ENCODE results near the gene PRKCH. TPM values are rescaled to one million over a fixed set of nuclear protein-coding genes. Genes with fewer than 3 reads are reported as not detected.

PRKCH gene
- total RNA-seq: 1.1 and 3.7 TPM in 2 replicates

DNA sequence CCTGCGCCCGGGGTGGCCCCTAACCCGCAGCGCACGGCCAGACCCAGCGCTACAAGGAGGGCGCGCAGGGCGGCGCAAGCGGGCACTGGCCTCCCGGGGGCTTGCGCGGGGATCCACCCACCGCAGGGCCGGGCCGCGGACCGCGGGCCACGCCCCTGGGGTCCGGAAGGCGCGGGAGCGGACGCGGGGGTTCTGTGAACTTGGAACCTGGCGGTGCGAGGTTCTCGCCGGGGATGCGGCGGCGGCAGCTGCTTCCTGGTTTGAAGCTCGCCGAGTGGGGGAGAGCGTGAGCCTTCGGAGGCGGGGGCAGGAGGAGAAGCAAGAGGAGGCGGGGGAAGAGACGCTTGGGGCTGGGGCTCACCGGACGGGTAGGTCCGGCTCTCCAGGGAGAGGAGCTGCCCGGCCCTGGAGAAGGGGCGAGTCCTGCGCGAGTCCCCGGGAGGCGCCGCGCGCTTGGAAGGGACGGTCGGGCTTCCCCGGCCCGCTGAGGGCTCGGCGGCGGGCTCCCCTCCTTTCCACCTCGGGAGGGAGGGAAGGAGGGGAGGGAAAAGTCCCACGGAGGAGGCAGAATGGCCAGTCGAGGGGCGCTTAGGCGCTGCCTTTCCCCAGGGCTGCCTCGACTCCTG, at the start of gene PRKCH:
PRKCH (plus strand) TSS at position 195 of the 626 bp plus-strand sequence. CDS start 523 bp downstream, outside the sequence.

DNA sequence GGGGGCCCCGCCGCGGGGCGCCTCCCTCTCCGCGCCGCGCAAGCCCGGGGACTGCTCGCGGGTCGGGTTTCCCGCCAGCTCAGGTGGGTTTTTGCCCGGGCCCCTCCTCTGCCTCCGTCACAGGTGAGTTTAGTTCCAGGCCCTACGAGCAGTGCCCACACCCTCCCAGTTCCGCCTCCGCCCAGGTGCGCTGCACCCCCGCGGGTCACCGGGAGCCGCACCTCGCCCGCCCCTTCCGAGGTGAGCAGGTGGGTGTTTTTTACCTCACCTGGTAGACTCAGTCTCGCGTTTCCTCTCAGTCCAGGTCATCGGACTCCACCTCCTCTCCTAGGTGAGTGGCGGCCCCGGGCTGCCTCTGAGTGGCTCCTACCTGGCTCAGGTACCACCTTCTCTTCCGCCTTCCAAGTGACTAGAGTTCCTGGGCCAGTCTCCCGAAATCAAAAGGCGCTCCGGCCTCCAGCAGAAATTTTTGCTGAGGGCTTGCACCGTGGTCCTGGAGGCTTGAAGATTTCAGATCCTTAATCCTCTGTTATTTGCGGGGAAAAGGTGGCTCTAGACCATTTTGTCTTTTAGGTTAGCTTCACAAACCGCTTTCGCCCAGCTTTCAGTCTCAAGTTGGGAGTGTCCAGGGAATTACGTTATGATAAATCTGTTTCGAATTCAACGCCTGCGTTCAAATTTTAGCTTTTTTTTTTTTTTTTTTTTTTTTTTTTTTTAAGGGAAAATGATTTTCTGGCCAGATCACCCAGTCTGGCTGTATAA, 40.0 kb upstream of the PRKCH start, which contains the start of gene TMEM30B:
TMEM30B (minus strand) TSS at position 153 of the 762 bp plus-strand sequence. CDS start 191 bp downstream, outside the sequence.

Other genes starting within 250 kb of the PRKCH start
- 0.49 TPM in 2 replicates for gene TMEM30B, start 40.2 kb upstream of the PRKCH start, total RNA-seq

All from hair follicle dermal papilla cell (primary cell).